ENCODE results near the gene STK38L.
A peak's percentile ranks its signal among the peaks of the same experiment; 100 is the strongest.

STK38L gene

GRCh38 chr12:27319848-27320247, 75.8 kb downstream of the STK38L start:
- no peak for DNase-seq (ENCODE audit: low spot score)

GRCh38 chr12:27324530-27324929, 80.4 kb downstream of the STK38L start:
- DNase-seq (ENCODE audit: low spot score) = no peak

GRCh38 chr12:27330846-27331245, 86.8 kb downstream of the STK38L start:
- DNase-seq (ENCODE audit: low spot score) = no peak

- DNase-seq (ENCODE audit: low spot score) = peak; percentile 98
These were observed 87.3 kb downstream of the STK38L start for GRCh38 chr12:27331291-27331926.

- peak; percentile 60 for DNase-seq (ENCODE audit: low spot score)
These were observed 87.8 kb downstream of the STK38L start for GRCh38 chr12:27331927-27332324.

DNA sequence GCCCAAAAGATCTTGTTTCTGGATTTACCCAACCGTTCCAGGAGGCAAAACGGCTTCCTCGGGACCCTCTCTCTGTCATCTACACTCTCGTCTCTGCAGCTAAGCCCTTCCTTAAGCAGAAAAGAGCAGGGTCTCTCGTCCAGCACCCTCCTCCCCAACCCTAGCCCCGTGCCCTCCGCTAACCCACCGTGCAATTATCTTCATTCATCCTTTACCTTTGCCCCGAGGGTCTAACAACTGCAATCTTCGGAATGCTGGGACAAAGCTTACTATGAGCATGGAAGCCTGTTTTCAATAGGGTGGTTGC, 88.3 kb downstream of the STK38L start:
- DNase-seq (ENCODE audit: low spot score) = no peak

GRCh38 chr12:27332714-27333402, 88.8 kb downstream of the STK38L start, which contains the start of gene BMAL2:
BMAL2 (plus strand) TSS chr12:27332836; CDS start chr12:27333073, 237 bp downstream.
- DNase-seq (ENCODE audit: low spot score) = peak; percentile 74

GRCh38 chr12:27333403-27334009, 89.4 kb downstream of the STK38L start:
- peak; percentile 44 for DNase-seq (ENCODE audit: low spot score)

DNA sequence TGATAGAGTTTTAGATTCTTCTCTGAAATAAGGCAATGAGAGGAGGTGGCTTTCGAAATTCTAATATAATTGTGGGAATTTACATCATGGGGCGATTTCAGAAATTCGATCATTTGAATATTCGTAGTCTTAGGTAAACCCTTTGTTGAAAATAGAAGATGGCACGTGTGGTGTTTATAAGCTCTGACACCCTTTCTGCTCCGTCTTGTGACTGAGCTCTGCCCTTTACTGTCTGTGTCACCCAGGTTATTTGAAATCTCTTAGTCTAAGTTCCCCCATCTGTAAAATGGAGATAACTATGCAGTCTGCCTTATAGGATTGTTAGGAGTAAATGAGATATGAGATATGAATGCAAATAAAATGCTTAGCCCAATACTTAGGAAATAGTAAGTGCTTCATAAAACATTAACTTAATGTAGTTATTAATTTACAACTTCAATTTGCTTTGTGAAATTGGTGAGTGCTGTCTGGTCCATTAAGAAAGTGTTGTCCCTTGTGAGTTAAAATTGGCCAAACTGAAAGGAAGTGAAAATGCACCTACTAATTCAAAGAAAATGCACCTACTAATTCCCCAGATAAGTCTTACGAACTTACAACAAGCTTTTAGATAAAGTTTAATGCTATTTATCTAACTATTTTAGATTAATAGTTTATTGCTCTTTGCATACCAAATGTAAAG, 90.1 kb downstream of the STK38L start:
- DNase-seq (ENCODE audit: low spot score) = peak; percentile 72

DNA sequence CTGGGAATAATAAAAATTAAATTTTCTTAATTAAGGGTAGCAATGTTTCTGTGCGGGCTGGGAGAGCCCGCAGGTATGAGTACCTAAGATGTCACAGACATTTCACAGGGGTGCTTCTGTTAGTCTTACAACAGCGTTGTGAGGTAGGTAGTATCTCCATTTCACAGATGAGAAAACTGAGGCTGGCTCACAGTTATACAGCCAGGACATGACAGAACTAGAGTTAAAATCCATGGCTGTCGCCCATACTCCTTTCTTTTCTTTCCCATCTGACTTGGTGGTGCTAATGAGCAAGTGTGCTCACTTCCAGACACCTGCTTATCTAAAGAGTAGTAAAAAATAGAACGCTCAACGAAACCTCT, 90.6 kb downstream of the STK38L start:
- no peak for DNase-seq (ENCODE audit: low spot score)

GRCh38 chr12:27335364-27336281, 91.5 kb downstream of the STK38L start:
- no peak for DNase-seq (ENCODE audit: low spot score)

DNA sequence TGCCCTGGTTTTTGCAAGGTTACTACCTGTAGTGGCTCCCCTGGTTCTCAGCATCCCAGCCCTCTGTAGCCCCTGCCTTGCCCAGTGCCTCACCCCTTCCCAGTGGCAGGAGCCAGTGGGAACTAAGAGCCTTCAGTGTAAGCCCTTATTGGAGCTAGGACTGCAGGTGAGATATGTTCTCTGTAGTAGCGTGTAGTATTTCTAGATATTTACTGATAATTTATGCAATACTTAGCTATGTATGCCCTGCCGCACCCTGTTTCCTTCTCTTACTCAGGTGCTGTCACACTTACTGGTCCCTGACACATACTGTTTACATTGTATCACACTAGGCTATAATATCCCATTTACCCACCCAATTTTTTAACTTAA, 92.2 kb downstream of the STK38L start:
- DNase-seq (ENCODE audit: low spot score) = no peak

DNA sequence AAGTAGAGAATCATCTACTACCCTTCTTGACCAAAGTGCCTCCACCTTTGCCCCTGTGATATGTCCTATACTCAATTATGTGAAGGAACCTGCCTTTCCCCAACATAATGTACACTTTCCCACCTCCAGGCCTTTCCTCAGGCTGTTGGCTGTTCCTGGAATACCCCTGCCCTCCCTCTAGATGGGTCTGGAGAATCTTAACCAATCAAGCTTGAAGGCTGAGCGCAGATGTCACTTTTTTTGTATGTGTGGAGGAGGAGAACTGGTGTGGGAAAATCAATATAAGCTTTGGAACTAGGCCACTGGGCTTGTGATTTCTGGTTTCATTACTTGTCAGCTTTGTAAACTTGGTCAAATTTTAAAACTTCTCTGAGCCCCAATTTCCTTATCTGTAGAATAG, 93.3 kb downstream of the STK38L start:
- no peak for DNase-seq (ENCODE audit: low spot score)

- no peak for DNase-seq (ENCODE audit: low spot score)
These were observed 94.4 kb downstream of the STK38L start for GRCh38 chr12:27338473-27338872.

DNA sequence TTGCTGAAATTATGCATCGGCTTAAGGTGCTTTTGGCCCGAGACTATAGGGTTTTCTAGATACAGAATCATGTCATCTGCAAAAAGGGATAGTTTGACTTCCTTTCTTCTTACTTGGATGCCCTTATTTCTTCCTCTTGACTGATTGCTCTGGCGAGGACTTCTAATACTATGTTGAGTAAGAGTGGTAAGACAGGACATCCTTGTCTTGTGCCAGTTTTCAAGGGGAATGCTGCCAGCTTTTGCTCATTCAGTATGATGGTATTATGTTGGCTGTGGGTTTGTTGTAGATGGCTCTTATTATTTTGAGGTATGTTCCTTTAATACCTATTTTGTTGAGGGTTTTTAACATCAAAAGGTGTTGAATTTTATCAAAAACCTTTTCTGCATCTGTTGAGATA, 96.9 kb downstream of the STK38L start:
- DNase-seq (ENCODE audit: low spot score) = no peak

GRCh38 chr12:27342536-27342935, 98.5 kb downstream of the STK38L start:
- no peak for DNase-seq (ENCODE audit: low spot score)

- DNase-seq (ENCODE audit: low spot score) = peak; percentile 93
These were observed 99.3 kb downstream of the STK38L start for GRCh38 chr12:27343255-27344000.

GRCh38 chr12:27344246-27344645, 100.2 kb downstream of the STK38L start:
- no peak for DNase-seq (ENCODE audit: low spot score)

DNA sequence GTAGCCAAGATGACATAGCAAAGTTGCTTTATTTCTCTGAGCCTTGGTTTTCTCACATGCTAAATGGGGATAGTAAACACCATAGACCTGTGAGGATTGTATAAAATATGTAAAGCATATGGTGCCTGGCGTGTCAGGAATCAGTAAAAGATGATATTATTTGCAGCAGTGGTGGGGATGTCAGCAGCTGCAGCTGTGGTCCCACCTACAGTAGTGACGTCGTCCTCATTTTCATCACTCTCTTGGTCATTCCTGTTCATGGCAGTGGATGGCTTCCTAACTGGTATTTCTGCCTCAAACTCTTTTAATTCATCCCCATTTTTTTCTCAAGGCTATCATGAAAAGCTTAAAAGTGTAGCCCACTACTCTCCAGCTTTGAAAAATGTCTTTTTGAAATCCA, 100.7 kb downstream of the STK38L start:
- DNase-seq (ENCODE audit: low spot score) = no peak

DNA sequence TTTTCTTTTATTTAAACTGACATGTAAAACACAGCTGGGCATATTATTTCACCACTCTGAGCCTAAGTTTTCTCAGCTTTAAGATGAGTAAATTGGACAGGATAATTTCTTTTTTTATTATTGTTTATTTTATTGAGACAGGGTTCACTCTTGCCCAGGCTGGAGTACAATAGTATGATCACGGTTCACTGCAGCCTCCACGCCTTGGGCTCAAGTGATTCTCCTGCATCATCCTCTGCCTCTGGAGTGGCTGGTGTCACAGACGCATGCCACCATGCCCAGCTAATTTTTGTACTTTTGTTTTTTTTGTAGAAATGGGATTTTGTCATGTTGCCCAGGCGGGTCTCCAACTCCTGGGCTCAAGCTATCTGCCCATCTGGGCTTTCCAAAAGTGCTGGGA, 101.3 kb downstream of the STK38L start:
- DNase-seq (ENCODE audit: low spot score) = no peak

DNA sequence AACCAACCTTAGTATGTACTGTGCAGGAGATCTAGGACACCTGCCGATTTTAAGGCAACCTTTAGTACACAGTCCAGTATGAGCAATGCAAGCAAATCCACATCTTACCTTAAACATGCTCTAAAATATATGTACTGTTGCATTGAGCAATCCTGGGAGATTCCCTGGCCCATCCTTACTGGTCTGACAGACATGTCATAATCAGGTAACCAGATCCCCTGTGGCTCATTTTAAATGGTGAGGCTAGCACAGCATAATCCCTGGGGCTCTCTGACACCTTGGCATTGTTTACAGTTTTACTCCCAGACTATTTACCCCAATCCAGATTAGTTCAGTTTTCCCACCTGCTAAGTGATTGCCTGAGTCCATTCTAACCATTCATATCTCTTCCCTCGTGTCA, 103.7 kb downstream of the STK38L start:
- no peak for DNase-seq (ENCODE audit: low spot score)
